Putamen (tissue), 1 donor: ENCODE measurements around the gene CDIP1.

Experiments used
- DNase-seq: peaks from one replicate; pipeline ENCODE4 v3.0.0-alpha.2; 2016; ENCODE audit warnings: low spot score

Gene CDIP1

GRCh38 chr16:4514606-4515005 is 24.0 kb downstream of the CDIP1 start:
- no peak for DNase-seq

GRCh38 chr16:4513881-4514280 is 24.7 kb downstream of the CDIP1 start:
- no peak for DNase-seq

DNA sequence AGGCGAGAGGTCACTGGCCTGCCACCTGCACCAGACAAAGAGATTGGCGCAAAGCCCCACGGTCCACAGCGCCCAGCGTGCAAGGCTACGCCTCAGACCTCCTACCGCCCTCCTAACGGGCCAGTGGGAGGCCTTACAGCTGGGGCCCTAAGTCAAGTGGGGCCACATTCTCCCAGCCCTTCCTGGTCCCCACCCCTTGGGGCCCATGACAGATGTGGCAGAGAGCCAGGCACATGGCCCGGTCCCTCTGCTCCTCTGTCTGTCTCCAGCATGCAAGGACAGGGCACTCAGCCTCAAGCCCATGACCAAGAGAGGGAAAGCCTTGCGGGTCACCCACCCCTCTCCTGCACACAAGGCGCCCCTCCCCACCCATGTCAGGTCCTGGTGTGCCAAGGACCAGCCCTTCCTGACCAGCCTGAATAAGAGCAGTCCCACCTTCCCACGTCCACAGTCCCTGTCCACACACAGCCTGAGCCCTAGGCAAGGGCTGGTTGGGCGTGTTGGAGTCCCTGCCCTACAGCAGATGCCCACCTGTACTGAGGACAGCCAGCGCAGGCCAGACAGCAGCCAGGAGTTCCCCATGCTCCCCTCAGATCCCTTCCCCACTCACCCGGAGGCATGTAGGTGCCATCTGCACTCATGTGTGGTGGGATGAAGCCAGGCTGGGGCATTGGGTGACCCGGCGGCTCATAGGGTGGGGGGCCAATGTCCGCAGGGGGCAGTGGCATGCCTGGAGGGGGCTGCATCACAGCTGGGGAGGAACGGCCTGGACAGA is 25.3 kb downstream of the CDIP1 start:
- no peak for DNase-seq

DNA sequence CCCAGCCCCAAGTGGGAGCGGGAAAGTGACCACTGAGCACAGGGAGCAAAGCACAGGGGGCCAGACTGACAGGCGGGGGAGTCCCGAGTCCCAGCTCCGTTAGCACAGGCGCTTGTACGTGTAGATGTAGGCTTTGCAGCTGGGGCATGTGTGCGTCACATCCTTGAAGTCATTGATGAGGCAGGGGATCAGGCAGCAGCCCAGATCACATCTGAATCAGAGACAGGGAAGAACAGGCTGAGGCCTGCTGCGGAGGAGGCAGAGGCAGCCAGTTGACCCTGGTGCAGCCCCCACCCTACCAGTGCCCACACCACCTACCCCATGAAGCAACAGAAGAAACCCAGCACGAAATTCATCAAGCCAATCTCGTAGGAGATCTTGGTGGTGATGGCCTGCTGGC is 26.1 kb downstream of the CDIP1 start:
- no peak for DNase-seq

- no peak for DNase-seq
These were observed 27.0 kb downstream of the CDIP1 start for GRCh38 chr16:4511441-4512082.

GRCh38 chr16:4510747-4511426 is 27.7 kb downstream of the CDIP1 start:
- no peak for DNase-seq

- DNase-seq = no peak
These were observed 28.4 kb downstream of the CDIP1 start for GRCh38 chr16:4510131-4510530.

DNA sequence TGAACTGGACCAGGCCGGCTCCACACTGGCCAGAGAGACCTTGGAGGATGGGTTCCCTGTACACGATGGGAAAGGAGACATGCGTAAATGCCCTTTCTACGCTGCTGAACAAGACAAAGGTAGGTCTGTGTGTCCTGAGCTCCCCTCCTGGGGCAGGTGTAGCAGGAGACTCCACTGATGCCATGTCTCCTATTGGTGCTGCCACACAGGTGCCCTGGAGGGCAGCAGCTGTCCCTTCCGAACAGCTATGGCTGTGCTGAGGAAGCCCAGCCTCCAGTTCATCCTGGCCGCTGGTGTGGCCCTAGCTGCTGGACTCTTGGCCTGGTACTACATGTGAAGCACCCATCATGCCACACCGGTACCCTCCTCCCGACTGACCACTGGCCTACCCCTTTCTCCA is 29.2 kb downstream of the CDIP1 start:
- DNase-seq = no peak

GRCh38 chr16:4508806-4509205 is 29.8 kb downstream of the CDIP1 start:
- DNase-seq = no peak

DNA sequence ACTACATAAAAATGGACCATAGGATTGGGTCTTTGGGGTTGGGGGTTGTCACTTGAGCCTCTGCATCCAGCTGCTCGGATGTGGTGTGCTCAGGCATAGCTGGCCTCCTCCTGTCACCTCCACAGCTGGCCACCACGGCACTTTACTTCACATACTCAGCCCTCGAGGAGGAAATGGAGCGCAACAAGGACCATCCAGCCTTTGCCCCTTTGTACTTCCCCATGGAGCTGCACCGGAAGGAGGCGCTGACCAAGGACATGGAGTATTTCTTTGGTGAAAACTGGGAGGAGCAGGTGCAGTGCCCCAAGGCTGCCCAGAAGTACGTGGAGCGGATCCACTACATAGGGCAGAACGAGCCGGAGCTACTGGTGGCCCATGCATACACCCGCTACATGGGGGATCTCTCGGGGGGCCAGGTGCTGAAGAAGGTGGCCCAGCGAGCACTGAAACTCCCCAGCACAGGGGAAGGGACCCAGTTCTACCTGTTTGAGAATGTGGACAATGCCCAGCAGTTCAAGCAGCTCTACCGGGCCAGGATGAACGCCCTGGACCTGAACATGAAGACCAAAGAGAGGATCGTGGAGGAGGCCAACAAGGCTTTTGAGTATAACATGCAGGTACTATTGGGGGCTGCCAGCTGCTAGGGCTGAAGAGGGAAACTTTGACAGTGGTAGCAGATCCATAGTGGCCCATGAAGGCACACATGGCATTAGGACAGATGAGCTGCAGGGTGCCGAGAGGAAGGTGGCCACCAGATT is 30.8 kb downstream of the CDIP1 start:
- DNase-seq = no peak

GRCh38 chr16:4506450-4506849 is 32.1 kb downstream of the CDIP1 start:
- peak; percentile 83 for DNase-seq

DNA sequence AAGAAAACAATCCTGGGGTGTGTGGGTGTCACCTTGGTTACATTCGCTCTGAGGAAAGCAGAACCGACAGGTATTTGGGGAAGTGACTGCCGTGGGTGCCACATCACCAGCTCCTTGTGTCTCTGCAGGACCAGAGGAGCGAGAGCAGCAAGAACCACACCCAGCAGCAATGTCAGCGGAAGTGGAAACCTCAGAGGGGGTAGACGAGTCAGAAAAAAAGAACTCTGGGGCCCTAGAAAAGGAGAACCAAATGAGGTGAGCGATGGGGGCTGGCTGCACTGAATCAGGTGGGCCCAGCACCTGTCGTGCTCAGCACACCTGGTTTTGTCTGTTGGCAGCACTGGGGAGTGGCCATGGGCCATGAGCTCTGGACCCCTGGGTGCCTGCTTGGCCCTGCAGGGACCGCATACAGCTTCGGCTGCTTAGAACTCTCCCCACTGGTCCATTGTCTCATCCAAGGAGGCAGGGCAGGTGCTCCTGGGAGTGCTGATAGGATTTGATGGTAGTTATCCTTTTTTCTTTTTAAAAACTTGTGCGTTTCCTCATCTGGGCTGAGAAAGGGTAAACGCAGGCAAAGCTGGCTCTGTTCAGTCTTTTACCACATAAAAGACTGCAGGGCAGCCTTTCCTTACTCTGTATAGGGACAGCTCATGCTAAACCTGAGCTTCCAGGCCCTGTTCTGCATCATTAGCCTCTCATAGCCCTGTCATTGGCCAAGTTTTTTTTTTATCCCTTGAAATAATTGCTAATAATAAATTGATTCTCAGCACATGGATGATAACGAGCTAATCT is 33.0 kb downstream of the CDIP1 start:
- DNase-seq = peak; percentile 82

DNA sequence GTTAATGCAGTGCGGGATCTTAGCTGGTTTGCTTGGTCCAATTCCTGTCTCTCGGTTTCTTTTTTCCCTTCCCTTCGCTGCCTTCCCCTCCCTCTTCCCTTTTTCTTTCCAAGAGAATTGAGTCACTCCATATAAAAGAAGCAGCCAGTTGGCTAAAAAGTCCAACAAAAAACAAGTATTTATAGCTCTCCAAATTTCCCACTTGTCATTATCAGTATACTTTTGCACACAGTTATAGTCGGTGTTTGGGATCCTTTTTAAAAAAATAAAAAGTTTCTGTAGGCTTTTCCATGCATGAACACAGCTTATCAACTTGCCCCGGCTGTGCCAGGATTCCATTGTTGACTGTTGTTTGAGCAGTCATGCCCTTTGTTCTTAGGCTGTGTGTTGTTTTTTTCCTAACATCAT is 37.5 kb downstream of the CDIP1 start:
- DNase-seq = no peak

DNA sequence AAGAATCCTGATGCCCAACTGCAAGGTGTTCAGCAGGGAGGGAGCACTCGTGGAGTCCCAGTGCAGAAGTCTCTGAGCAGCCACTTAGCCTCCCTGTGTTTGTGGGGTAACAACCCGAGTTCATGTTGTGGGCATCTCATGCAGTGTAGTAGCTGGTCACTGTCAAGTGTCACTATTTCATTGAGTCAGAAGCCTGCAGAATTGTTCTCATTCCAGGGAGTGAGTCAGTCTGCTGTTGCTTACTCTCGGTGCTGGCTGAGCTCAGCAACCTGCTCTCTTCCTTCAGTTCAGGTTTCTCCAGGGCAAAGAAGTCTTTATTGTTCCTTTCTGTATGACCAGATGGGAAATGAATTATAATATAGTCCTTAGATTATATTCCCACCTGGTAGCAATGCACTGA is 38.3 kb downstream of the CDIP1 start:
- DNase-seq = no peak

GRCh38 chr16:4499196-4499555 is 39.4 kb downstream of the CDIP1 start:
- no peak for DNase-seq

DNA sequence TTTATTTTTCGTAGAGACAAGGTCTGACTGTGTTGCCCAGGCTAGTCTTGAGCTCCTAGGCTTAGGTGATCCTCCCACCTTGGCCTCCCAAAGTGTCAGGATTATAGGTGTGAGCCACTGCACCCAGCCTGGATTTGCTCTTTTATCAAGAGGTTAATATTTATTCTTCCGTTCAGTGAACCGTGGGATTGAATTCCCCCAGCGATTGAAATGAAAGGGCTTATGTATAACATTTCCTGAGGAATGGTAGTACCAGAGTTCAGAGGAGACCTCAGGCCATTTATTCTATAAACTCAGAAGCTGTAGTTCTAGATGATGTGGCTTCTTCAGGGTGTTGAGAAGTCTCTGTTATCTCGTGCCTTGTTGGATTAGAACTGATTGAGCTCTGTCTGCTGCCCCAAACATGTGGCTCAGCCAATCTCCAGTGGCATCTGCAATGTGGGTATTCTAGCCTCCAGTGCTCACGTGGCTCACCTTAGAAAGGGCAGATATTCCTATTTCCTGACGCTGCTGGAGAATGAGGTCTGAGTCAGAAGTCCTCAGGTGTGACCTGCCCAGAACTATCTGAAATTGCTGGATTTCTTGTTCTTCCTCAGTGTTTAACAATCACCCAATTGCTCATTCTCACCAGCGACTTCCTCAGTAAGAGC is 39.9 kb downstream of the CDIP1 start:
- no peak for DNase-seq

- DNase-seq = no peak
These were observed 42.3 kb downstream of the CDIP1 start for GRCh38 chr16:4496305-4496704.

DNA sequence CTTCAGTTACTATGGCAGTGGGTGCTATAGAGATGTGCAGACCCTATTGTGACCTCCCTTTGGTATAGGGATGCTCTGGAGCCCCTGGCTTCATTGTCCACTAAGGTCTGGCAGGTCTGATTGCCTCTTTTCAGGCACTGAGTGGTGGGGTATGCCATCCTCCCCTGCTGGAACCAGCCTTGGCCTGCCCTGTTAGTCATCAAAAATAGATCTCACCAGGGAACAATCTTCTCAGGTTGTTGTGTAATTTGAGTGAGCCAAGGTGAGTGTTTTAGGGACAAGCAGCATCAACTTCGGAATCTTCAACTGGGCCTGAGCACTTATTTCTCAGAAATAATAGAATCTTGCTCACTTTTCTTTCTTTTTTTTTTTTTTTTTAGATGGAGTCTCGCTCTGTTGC is 42.8 kb downstream of the CDIP1 start:
- DNase-seq = no peak

DNA sequence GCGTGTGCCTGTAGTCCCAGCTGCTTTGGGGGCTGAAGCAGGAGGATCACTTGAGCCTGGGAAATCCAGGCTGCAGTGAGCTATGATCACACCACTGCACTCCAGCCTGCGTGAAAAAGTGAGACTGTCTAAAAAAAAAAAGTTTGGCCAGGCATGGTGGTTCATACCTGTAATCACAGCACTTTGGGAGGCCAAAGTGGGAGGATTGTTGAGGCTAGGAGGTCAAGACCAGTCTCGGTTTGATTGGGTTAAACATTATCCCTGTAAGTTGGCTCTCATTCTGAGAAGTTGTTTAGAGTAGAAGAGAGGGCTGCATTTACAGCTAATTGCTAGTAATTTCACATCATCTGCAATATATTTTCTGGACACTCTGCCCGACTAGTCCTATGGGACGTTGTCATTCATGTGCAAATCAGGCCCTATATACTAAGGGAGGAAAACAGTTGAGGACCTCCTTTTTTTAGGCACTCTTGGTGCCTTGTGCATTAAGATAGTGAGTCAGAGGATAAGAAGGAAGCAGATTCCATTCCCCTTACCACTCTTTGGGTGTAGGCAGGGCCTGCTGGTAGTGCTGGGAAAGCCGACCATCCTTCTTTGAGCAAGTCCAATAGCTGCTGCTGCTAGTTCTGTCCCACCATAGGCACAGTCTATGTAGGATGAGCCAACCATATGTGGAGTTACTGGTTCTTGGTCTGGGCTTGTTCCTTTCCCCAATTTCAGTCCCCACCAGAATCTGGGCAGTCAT is 43.7 kb downstream of the CDIP1 start:
- no peak for DNase-seq

GRCh38 chr16:4491898-4492297 is 46.7 kb downstream of the CDIP1 start:
- DNase-seq = no peak

DNA sequence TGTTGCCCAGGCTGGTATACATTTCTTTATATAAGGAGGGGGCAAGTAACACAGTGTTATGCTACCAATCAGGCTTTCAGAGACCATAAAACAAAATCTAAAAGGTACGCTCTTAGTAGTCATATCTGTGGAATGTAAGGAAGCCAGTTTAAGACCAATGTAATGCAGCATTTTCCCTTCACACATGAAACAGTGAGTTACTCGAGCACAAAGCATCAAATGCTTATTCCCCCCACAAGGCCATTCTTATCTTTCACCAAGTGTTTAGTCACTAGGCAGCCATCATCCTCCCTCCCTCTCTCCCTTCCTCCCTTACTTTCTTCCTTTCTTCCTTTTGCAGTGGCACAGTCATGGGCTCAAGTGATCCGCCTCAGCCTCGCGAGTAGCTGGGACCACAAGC is 49.5 kb downstream of the CDIP1 start:
- DNase-seq = no peak
